ENCODE data around the gene EEF1AKMT2. TPM values are rescaled to one million over a fixed set of nuclear protein-coding genes. Genes with fewer than 3 reads are reported as not detected.
A peak's percentile ranks its signal among the peaks of the same experiment; 100 is the strongest.
"Not testable (repeated sequence)": the region's sequence is repeated elsewhere in the genome, so short reads cannot be mapped to it uniquely, and the experiment has no call there.

EEF1AKMT2 gene
- total RNA-seq, 4 donors from 2014 or later, result 8.3 to 17.5 (median 12.7) TPM

GRCh38 chr10:124747745-124748144 is 43.9 kb downstream of the EEF1AKMT2 start:
- 63 to 64% methylated on average over 1 of the region's 1 CpG for WGBS, 2 donors
- intact Hi-C loops (cut with DNase I), result loop anchor here (5.0 kb wide), 1 partner anchor 215 kb away; no protein-coding TSS in a partner anchor
- TF ChIP-seq POLR2A (IDR thresholded peaks at IDR 0.05), result no peak
- TF ChIP-seq CTCF (IDR thresholded peaks at IDR 0.05), result no peak
- peaks cover 0 to 2% (median 0%) of the 10 kb centered on the region in 3 donors for H3K36me3 ChIP-seq
- H3K27ac ChIP-seq, result peak overlapping the region in 3 of 4 donors; percentile 73 to 95 (median 93)
- H3K27me3 ChIP-seq, result no peaks in the 10 kb centered on the region
- peaks cover 27 to 68% (median 32%) of the 10 kb centered on the region in 3 donors for H3K4me1 ChIP-seq
- no peak overlapping the region for H3K4me3 ChIP-seq
- DNase-seq, result no peak
- no peaks in the 10 kb centered on the region for H3K9me3 ChIP-seq

GRCh38 chr10:124746992-124747391 is 44.7 kb downstream of the EEF1AKMT2 start:
- TF ChIP-seq POLR2A (IDR thresholded peaks at IDR 0.05) (no peak), CTCF (IDR thresholded peaks at IDR 0.05) (no peak)
- Histone ChIP-seq H3K27me3 (no peaks in the 10 kb centered on the region), H3K9me3 (no peaks in the 10 kb centered on the region), H3K4me1 (peaks cover 34 to 75% (median 39%) of the 10 kb centered on the region in 3 donors), H3K4me3 (no peak overlapping the region), H3K36me3 (no peaks in the 10 kb centered on the region), H3K27ac (peak overlapping the region; percentile 90 to 95 (median 93))
- intact Hi-C loops (cut with DNase I), result loop anchor here (5.0 kb wide), 1 partner anchor 215 kb away; no protein-coding TSS in a partner anchor
- 38 to 56% methylated on average over 2 of the region's 2 CpGs for WGBS, 2 donors
- no peak for DNase-seq

- intact Hi-C loops (cut with DNase I), result loop anchor here (5.0 kb wide), 1 partner anchor 214 kb away; no protein-coding TSS in a partner anchor
- peaks cover 39 to 81% (median 45%) of the 10 kb centered on the region in 3 donors for H3K4me1 ChIP-seq
- WGBS, 2 donors, result 74 to 92% methylated on average over 8 of the region's 8 CpGs
- H3K36me3 ChIP-seq, DNase-seq, H3K27me3 ChIP-seq, H3K4me3 ChIP-seq, H3K9me3 ChIP-seq: not testable (repeated sequence)
- peak overlapping the region; percentile 90 to 95 (median 93) for H3K27ac ChIP-seq
Measured at GRCh38 chr10:124746447-124746846, 45.2 kb downstream of the EEF1AKMT2 start.

GRCh38 chr10:124745673-124746072 is 46.0 kb downstream of the EEF1AKMT2 start:
- DNase-seq, result no peak
- WGBS, 2 donors, result 8 to 14% methylated on average over 3 of the region's 3 CpGs
- no peaks in the 10 kb centered on the region for H3K27me3 ChIP-seq
- H3K4me1 ChIP-seq, result peaks cover 45 to 88% (median 52%) of the 10 kb centered on the region in 3 donors
- no peak overlapping the region for H3K4me3 ChIP-seq
- no peaks in the 10 kb centered on the region for H3K9me3 ChIP-seq
- H3K27ac ChIP-seq, result peak overlapping the region; percentile 90 to 95 (median 93)
- no peaks in the 10 kb centered on the region for H3K36me3 ChIP-seq
- intact Hi-C loops (cut with DNase I), result loop anchor here (5.0 kb wide), 1 partner anchor 213 kb away; no protein-coding TSS in a partner anchor
- TF ChIP-seq CTCF (IDR thresholded peaks at IDR 0.05) (peak; percentile 10 to 58 (median 42)), POLR2A (IDR thresholded peaks at IDR 0.05) (no peak)

- TF ChIP-seq POLR2A (IDR thresholded peaks at IDR 0.05), result no peak
- TF ChIP-seq CTCF (IDR thresholded peaks at IDR 0.05), result no peak
- H3K4me3 ChIP-seq, result no peak overlapping the region
- no peaks in the 10 kb centered on the region for H3K27me3 ChIP-seq
- H3K36me3 ChIP-seq, result no peaks in the 10 kb centered on the region
- peak overlapping the region; percentile 90 to 95 (median 93) for H3K27ac ChIP-seq
- no peak for DNase-seq
- intact Hi-C loops (cut with DNase I), result loop anchor here (5.0 kb wide), 1 partner anchor 213 kb away; no protein-coding TSS in a partner anchor
- H3K9me3 ChIP-seq, result no peaks in the 10 kb centered on the region
- WGBS, 2 donors, result 47 to 52% methylated on average over 4 of the region's 4 CpGs
- peaks cover 47 to 89% (median 57%) of the 10 kb centered on the region in 3 donors for H3K4me1 ChIP-seq
Measured at GRCh38 chr10:124745252-124745651, 46.4 kb downstream of the EEF1AKMT2 start.
